Stomach (tissue), 9 donors: ENCODE results near the gene FNDC3B. TPM values are rescaled to one million over a fixed set of nuclear protein-coding genes. Genes with fewer than 3 reads are reported as not detected.

Experiments
- DNase-seq, 2 donors: peaks; one replicate each; pipeline versions ENCODE4 v3.0.0 to v3.0.0-alpha.2; 2013 to 2019
- H3K27ac ChIP-seq, 5 donors: fragments of 200-600 bp in 4 of 5; sonication (generic) in 4 of 5; one replicate each; pipeline ENCODE4 v1.5.1; 2013 to 2019; ENCODE audit warnings: mild to moderate bottlenecking in 1 of 5, moderate library complexity in 1 of 5
- H3K27me3 ChIP-seq, 3 donors: fragments of 200-600 bp; sonication (generic); one replicate each; pipeline ENCODE4 v1.5.1; 2017 to 2019; ENCODE audit warnings: mixed run types in 1 of 3
- H3K36me3 ChIP-seq, 4 donors: fragments of 200-600 bp; sonication (generic); 1 replicate in 3 of 4; 2 replicates in 1 of 4; pipeline ENCODE4 v1.5.1; 2016 to 2019
- H3K4me1 ChIP-seq, 4 donors: fragments of 200-600 bp; sonication (generic); one replicate each; pipeline ENCODE4 v1.5.1; 2016 to 2019
- H3K4me3 ChIP-seq, 4 donors: fragments of 200-600 bp; sonication (generic) in 3 of 4; one replicate each; pipeline ENCODE4 v1.5.1; 2016 to 2019; ENCODE audit warnings: mild to moderate bottlenecking in 1 of 4
- H3K9me3 ChIP-seq, 4 donors: fragments of 200-600 bp; sonication (generic); one replicate each; pipeline ENCODE4 v1.5.1; 2016 to 2019
- CTCF ChIP-seq, 7 experiments: fragments of 450-650 bp in 4 of 7; fragments of 200-600 bp in 3 of 7; sonication (generic) in 3 of 7; IDR thresholded peaks; one replicate each; pipeline ENCODE4 v1.5.1; 2016 to 2019; ENCODE audit warnings: antibody characterized with exemption in 7 of 7, control low read depth in 2 of 7, mild to moderate bottlenecking in 1 of 7
- EP300 ChIP-seq: sonication (generic); formaldehyde crosslinking; IDR thresholded peaks from one replicate; pipeline ENCODE4 v1.6.1; 2017; ENCODE audit warnings: antibody characterized with exemption
- POLR2A ChIP-seq, 4 donors: fragments of 450-650 bp; IDR thresholded peaks; one replicate each; pipeline ENCODE4 v1.6.1; 2016; ENCODE audit warnings: antibody characterized with exemption in 4 of 4, control low read depth in 2 of 4, mild to moderate bottlenecking in 1 of 4, moderate library complexity in 1 of 4
- POLR2AphosphoS5 ChIP-seq, 3 donors: sonication (generic); formaldehyde crosslinking; IDR thresholded peaks; one replicate each; pipeline ENCODE4 v1.6.1; 2016; ENCODE audit warnings: antibody characterized with exemption in 3 of 3
- WGBS, 5 donors: extraction: QIAGEN DNeasy Blood & Tissue Kit in 3 of 5; methylation state at CpG; one replicate each; pipeline versions ENCODE4 v1.1.5 to v1.1.7; 2013 to 2018; 5-methylcytosine and 5-hydroxymethylcytosine counted together
- intact Hi-C: fragments of 100-400 bp; cut with DNase I; formaldehyde crosslinking; loops from one replicate; pipeline ENCODE4 v1.15.1; 2023; ENCODE audit warnings: low total_unique reads
- polyA plus RNA-seq, 3 donors: library from polyadenylated mRNA; stranded (reverse); fragments of 200-250 nt; gene quantifications; one replicate each; pipeline ENCODE4 v1.2.3, GENCODE V29; 2013
- total RNA-seq, 5 donors: library from RNA; depleted of rRNA; stranded (reverse); fragments of >200 nt; gene quantifications; one replicate each; pipeline versions ENCODE4 v1.1.0 to v1.2.3, GENCODE V29; 2014 to 2016
- donor health status: healthy with polysubstance abuse.
- donor health status: Bipolar disorder and iron deficiency.
- donor health status: healthy.

Gene FNDC3B
- total and polyA plus RNA-seq, 8 donors = 6.0 to 229 (median 53.7) TPM

GRCh38 chr3:172373912-172374311 is 334.5 kb downstream of the FNDC3B start:
- H3K4me1 ChIP-seq = no peaks in the 10 kb centered on the region
- peaks cover 20 to 79% (median 67%) of the 10 kb centered on the region in 4 donors for H3K36me3 ChIP-seq
- WGBS, 5 donors = 84 to 92% (median 88%) methylated on average over 5 of the region's 5 CpGs
- H3K4me3 ChIP-seq = no peak overlapping the region
- intact Hi-C loops = no loop called here
- H3K9me3 ChIP-seq = no peaks in the 10 kb centered on the region
- no peak for DNase-seq
- TF ChIP-seq CTCF (IDR thresholded peaks at IDR 0.05) = no peak
- TF ChIP-seq POLR2A (IDR thresholded peaks at IDR 0.05) = no peak
- TF ChIP-seq EP300 = no peak
- no peak for TF ChIP-seq POLR2AphosphoS5 (IDR thresholded peaks at IDR 0.05)
- no peak overlapping the region for H3K27ac ChIP-seq
- H3K27me3 ChIP-seq = no peaks in the 10 kb centered on the region

- TF ChIP-seq POLR2AphosphoS5 (IDR thresholded peaks at IDR 0.05) = no peak
- TF ChIP-seq EP300 = no peak
- no peak for TF ChIP-seq POLR2A (IDR thresholded peaks at IDR 0.05)
- TF ChIP-seq CTCF (IDR thresholded peaks at IDR 0.05) = no peak
- no peaks in the 10 kb centered on the region for H3K9me3 ChIP-seq
- H3K36me3 ChIP-seq = peaks cover 34 to 87% (median 78%) of the 10 kb centered on the region in 4 donors
- H3K4me3 ChIP-seq = no peak overlapping the region
- no peak overlapping the region for H3K27ac ChIP-seq
- no peaks in the 10 kb centered on the region for H3K27me3 ChIP-seq
- H3K4me1 ChIP-seq = no peaks in the 10 kb centered on the region
- WGBS, 5 donors = 74 to 94% (median 92%) methylated on average over 4 of the region's 4 CpGs
- no peak for DNase-seq
- intact Hi-C loops = no loop called here
Observed at GRCh38 chr3:172375206-172375850, 335.9 kb downstream of the FNDC3B start.

DNA sequence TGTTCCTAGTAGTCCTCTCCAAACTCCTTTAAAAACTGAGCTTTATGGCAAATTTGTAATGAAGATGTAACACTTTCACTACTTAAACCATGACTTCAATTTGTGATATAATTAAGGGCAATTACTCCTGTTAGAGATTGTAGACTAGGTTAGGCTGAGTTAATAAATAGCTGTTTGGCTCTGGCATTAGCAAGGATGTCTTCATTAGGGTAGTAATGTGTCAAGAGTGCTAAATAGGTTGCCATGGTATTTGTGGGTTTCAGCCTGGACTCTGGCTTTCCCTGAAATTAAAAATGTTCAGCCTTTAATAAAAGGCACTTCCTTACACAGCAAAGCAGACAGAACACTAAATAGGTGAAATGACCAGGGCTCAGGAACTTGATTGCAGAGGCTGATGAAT is 337.0 kb downstream of the FNDC3B start:
- H3K36me3 ChIP-seq = peaks cover 44 to 87% (median 81%) of the 10 kb centered on the region in 4 donors
- peaks cover 0 to 4% (median 0%) of the 10 kb centered on the region in 4 donors for H3K9me3 ChIP-seq

DNA sequence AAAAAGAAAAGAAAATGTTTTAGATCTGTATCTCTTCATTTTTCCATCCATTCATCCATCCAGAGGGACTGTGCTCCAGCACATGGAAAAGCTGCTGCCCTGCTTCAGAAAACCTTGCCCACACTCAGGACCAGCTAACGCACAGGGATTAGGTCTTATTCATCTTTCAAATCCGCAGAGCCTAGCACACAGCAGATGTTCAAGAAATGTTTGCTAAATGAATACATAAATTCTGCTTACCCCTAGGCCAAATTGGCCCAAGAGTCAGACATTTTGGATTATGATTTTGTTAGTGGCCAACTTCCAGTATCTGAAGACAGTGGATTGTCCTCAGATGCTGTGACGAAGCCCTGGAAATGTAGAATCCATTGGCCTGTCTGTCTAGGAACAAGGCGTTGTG is 337.5 kb downstream of the FNDC3B start:
- Histone ChIP-seq H3K4me3 (no peak overlapping the region), H3K4me1 (no peaks in the 10 kb centered on the region), H3K9me3 (peaks cover 0 to 4% (median 0%) of the 10 kb centered on the region in 4 donors), H3K27me3 (no peaks in the 10 kb centered on the region), H3K27ac (no peak overlapping the region), H3K36me3 (peaks cover 44 to 87% (median 80%) of the 10 kb centered on the region in 4 donors)
- intact Hi-C loops = no loop called here
- TF ChIP-seq EP300 = no peak
- DNase-seq = no peak
- 80 to 93% (median 87%) methylated on average over 4 of the region's 4 CpGs for WGBS, 5 donors

More for the DNA sequence above, 337.0 kb downstream of the FNDC3B start:
- intact Hi-C loops = no loop called here
- Histone ChIP-seq H3K4me1 (no peaks in the 10 kb centered on the region), H3K27me3 (no peaks in the 10 kb centered on the region), H3K27ac (no peak overlapping the region), H3K4me3 (no peak overlapping the region)
- TF ChIP-seq EP300 = no peak
- TF ChIP-seq POLR2AphosphoS5 (IDR thresholded peaks at IDR 0.05) = no peak
- TF ChIP-seq POLR2A (IDR thresholded peaks at IDR 0.05) = no peak
- no peak for TF ChIP-seq CTCF (IDR thresholded peaks at IDR 0.05)
- DNase-seq = no peak

DNA sequence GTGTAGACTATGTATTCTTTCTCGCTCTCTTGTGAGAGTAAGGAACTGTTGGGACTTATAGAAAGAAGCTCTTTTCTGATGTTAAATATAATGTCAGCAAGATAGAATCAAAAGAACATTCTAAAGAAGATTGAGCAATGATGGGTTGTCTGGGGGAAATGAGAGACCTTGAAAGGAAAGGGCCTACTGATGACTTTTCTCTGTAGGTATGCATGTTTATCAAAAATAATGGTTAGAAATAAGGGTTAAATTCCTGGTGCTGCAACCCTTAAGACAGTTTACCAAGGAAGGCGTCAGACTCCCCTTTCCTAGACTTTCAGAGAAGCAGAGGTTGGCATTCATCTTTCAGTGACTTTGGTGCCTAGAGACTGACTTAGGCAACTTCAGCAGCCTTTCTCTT is 339.1 kb downstream of the FNDC3B start:
- H3K9me3 ChIP-seq = peaks cover 0 to 4% (median 0%) of the 10 kb centered on the region in 4 donors
- TF ChIP-seq EP300 (no peak), POLR2A (IDR thresholded peaks at IDR 0.05) (no peak), CTCF (IDR thresholded peaks at IDR 0.05) (no peak), POLR2AphosphoS5 (IDR thresholded peaks at IDR 0.05) (no peak)
- H3K27me3 ChIP-seq = no peaks in the 10 kb centered on the region
- no peaks in the 10 kb centered on the region for H3K4me1 ChIP-seq
- H3K27ac ChIP-seq = no peak overlapping the region
- H3K4me3 ChIP-seq = no peak overlapping the region
- intact Hi-C loops = no loop called here
- DNase-seq = no peak
- peaks cover 41 to 79% (median 76%) of the 10 kb centered on the region in 4 donors for H3K36me3 ChIP-seq
- 88 to 98% (median 90%) methylated on average over 2 of the region's 2 CpGs for WGBS, 5 donors
